Gastroesophageal sphincter (tissue), 3 donors: ENCODE measurements around the gene WDR37.

ENCODE experiments used
- CTCF ChIP-seq, 4 experiments: fragments of 200-600 bp in 2 of 4; fragments of 450-650 bp in 2 of 4; sonication (generic) in 1 of 4; IDR thresholded peaks; one replicate each; pipeline ENCODE4 v1.5.1; 2017 to 2019; ENCODE audit warnings: antibody characterized with exemption in 4 of 4, mild to moderate bottlenecking in 2 of 4, moderate library complexity in 2 of 4
- EP300 ChIP-seq: sonication (generic); formaldehyde crosslinking; IDR thresholded peaks from one replicate; pipeline ENCODE4 v1.6.1; 2017; ENCODE audit warnings: antibody characterized with exemption, mild to moderate bottlenecking

- TF ChIP-seq EP300 (no peak), CTCF (IDR thresholded peaks at IDR 0.05) (no peak)
Observed at GRCh38 chr10:1009071-1009494, 47.1 kb upstream of the WDR37 start.
